Ectodermal cell (in vitro differentiated cells): Measurements from ENCODE around the gene SCUBE2.

Experiments used
- H3K27ac ChIP-seq: 2 replicates; pipeline ENCODE4 v1.7.0; 2013; ENCODE audit warnings: mild to moderate bottlenecking, low read depth, low read length; ENCODE audit not compliant: insufficient read depth, poor library complexity, severe bottlenecking
- H3K27me3 ChIP-seq: 2 replicates; pipeline ENCODE4 v1.7.0; 2013; ENCODE audit warnings: mild to moderate bottlenecking, low read length; ENCODE audit not compliant: insufficient read depth, control insufficient read depth, poor library complexity, severe bottlenecking
- H3K36me3 ChIP-seq: one replicate; pipeline ENCODE4 v1.7.0; 2013; ENCODE audit warnings: low read length; ENCODE audit not compliant: control insufficient read depth, insufficient read depth
- H3K4me1 ChIP-seq: one replicate; pipeline ENCODE4 v1.7.0; 2013; ENCODE audit warnings: low read length; ENCODE audit not compliant: control insufficient read depth, insufficient read depth
- H3K4me3 ChIP-seq: 2 replicates; pipeline ENCODE4 v1.7.0; 2013; ENCODE audit warnings: low read depth, low read length, control low read depth; ENCODE audit not compliant: insufficient read depth
- H3K9me3 ChIP-seq: 2 replicates; pipeline ENCODE4 v1.7.0; 2013; ENCODE audit warnings: mild to moderate bottlenecking, low read length, moderate library complexity; ENCODE audit not compliant: control insufficient read depth
- WGBS, 2 experiments: methylation state at CpG; one replicate each; pipeline ENCODE4 v1.1.7; 2013; ENCODE audit warnings: missing lambda C conversion rate in 2 of 2; 5-methylcytosine and 5-hydroxymethylcytosine counted together

Gene SCUBE2

GRCh38 chr11:8971924-8972316 is 119.5 kb downstream of the SCUBE2 start:
- H3K27me3 ChIP-seq = no peaks in the 10 kb centered on the region
- no peaks in the 10 kb centered on the region for H3K9me3 ChIP-seq
- H3K36me3 ChIP-seq = no peaks in the 10 kb centered on the region
- 85 to 86% methylated on average over 1 of the region's 1 CpG for WGBS, 2 experiments
- H3K27ac ChIP-seq = no peak overlapping the region
- no peaks in the 10 kb centered on the region for H3K4me1 ChIP-seq
- H3K4me3 ChIP-seq = no peak overlapping the region

- WGBS, 2 experiments = 98% methylated on average over 1 of the region's 2 CpGs
- no peaks in the 10 kb centered on the region for H3K36me3 ChIP-seq
- H3K27me3 ChIP-seq = no peaks in the 10 kb centered on the region
- no peaks in the 10 kb centered on the region for H3K9me3 ChIP-seq
- no peak overlapping the region for H3K27ac ChIP-seq
- H3K4me1 ChIP-seq = no peaks in the 10 kb centered on the region
- no peak overlapping the region for H3K4me3 ChIP-seq
These were observed 120.0 kb downstream of the SCUBE2 start for GRCh38 chr11:8971196-8971923.
